Measurements from ENCODE around the gene MAP3K4.

MAP3K4 gene

GRCh38 chr6:161001421-161001820 is 9.9 kb downstream of the MAP3K4 start:
- no peak for DNase-seq

GRCh38 chr6:161003336-161003735 is 11.8 kb downstream of the MAP3K4 start:
- DNase-seq = no peak

GRCh38 chr6:161008245-161008644 is 16.7 kb downstream of the MAP3K4 start:
- no peak for DNase-seq

GRCh38 chr6:161009991-161010390 is 18.4 kb downstream of the MAP3K4 start:
- DNase-seq = no peak

GRCh38 chr6:161010418-161010817 is 18.8 kb downstream of the MAP3K4 start:
- no peak for DNase-seq

GRCh38 chr6:161011492-161012480 is 20.2 kb downstream of the MAP3K4 start:
- no peak for DNase-seq

- DNase-seq = no peak
Observed at GRCh38 chr6:161013695-161014094, 22.1 kb downstream of the MAP3K4 start.

- DNase-seq = no peak
Observed at GRCh38 chr6:161017766-161018564, 26.4 kb downstream of the MAP3K4 start.

GRCh38 chr6:161019324-161019839 is 27.8 kb downstream of the MAP3K4 start:
- DNase-seq = no peak

GRCh38 chr6:161021543-161021942 is 30.0 kb downstream of the MAP3K4 start:
- DNase-seq = no peak

- DNase-seq = no peak
Observed at GRCh38 chr6:161021998-161022743, 30.6 kb downstream of the MAP3K4 start.

GRCh38 chr6:161023316-161023715 is 31.7 kb downstream of the MAP3K4 start:
- DNase-seq = no peak

GRCh38 chr6:161024364-161024920 is 32.9 kb downstream of the MAP3K4 start:
- DNase-seq = no peak

GRCh38 chr6:161027385-161027784 is 35.8 kb downstream of the MAP3K4 start:
- DNase-seq = no peak

- no peak for DNase-seq
Observed at GRCh38 chr6:161029195-161029809, 37.7 kb downstream of the MAP3K4 start.

- no peak for DNase-seq
Observed at GRCh38 chr6:161031721-161032495, 40.3 kb downstream of the MAP3K4 start.

GRCh38 chr6:161033667-161034066 is 42.1 kb downstream of the MAP3K4 start:
- DNase-seq = no peak

- no peak for DNase-seq
Observed at GRCh38 chr6:161035182-161035980, 43.8 kb downstream of the MAP3K4 start.

GRCh38 chr6:161035981-161036263 is 44.4 kb downstream of the MAP3K4 start:
- no peak for DNase-seq

- no peak for DNase-seq
Observed at GRCh38 chr6:161037873-161038228, 46.3 kb downstream of the MAP3K4 start.
